Measurements from ENCODE around the gene LGR6.

GRCh38 chr1:202197653-202198365, 4.2 kb downstream of the LGR6 start:
- no peak for TF ChIP-seq CTCF (IDR thresholded peaks at IDR 0.05; ENCODE audit: poor library complexity)
- TF ChIP-seq EZH2phosphoT487 (IDR thresholded peaks at IDR 0.05; ENCODE audit: low read depth, severe bottlenecking, unreplicated experiment): no peak

Measured in hepatocyte (in vitro differentiated cells).